GM19468 (cell line): ENCODE data around the gene RPS6KA2.
"Not testable (repeated sequence)": the region's sequence is repeated elsewhere in the genome, so short reads cannot be mapped to it uniquely, and the experiment has no call there.

Experiments
- ATAC-seq: cut with Tn5 transposase; IDR thresholded peaks from one replicate; pipeline ENCODE4 v1.9.1; 2021; ENCODE audit warnings: mild to moderate bottlenecking, moderate library complexity, moderate number of reproducible peaks; ENCODE audit not compliant: unreplicated experiment; ENCODE audit errors: extremely low read depth

Gene RPS6KA2

GRCh38 chr6:166636191-166636933, 9.3 kb upstream of the RPS6KA2 start:
- no peak for ATAC-seq

- ATAC-seq = no peak
Observed at GRCh38 chr6:166635013-166635970, 8.2 kb upstream of the RPS6KA2 start.

- ATAC-seq = not testable (repeated sequence)
Observed at GRCh38 chr6:166634581-166634980, 7.5 kb upstream of the RPS6KA2 start.

- ATAC-seq = no peak
Observed at GRCh38 chr6:166633732-166634535, 6.9 kb upstream of the RPS6KA2 start.

- no peak for ATAC-seq
Observed at GRCh38 chr6:166632731-166633130, 5.7 kb upstream of the RPS6KA2 start.

- no peak for ATAC-seq
Observed at GRCh38 chr6:166630462-166630861, 3.4 kb upstream of the RPS6KA2 start.

GRCh38 chr6:166629628-166630027, 2.6 kb upstream of the RPS6KA2 start:
- ATAC-seq = no peak

- peak; percentile 7 for ATAC-seq
Observed at GRCh38 chr6:166627875-166628801, 1.1 kb upstream of the RPS6KA2 start.

GRCh38 chr6:166626177-166627032, 646 bp downstream of the RPS6KA2 start:
- peak; percentile 1 for ATAC-seq

GRCh38 chr6:166625356-166625755, 1.7 kb downstream of the RPS6KA2 start:
- no peak for ATAC-seq

- ATAC-seq = no peak
Observed at GRCh38 chr6:166624275-166624674, 2.8 kb downstream of the RPS6KA2 start.

- no peak for ATAC-seq
Observed at GRCh38 chr6:166623318-166623717, 3.7 kb downstream of the RPS6KA2 start.

- no peak for ATAC-seq
Observed at GRCh38 chr6:166621114-166621540, 5.9 kb downstream of the RPS6KA2 start.

- ATAC-seq = no peak
Observed at GRCh38 chr6:166620478-166621113, 6.5 kb downstream of the RPS6KA2 start.

- ATAC-seq = no peak
Observed at GRCh38 chr6:166619912-166620311, 7.1 kb downstream of the RPS6KA2 start.

GRCh38 chr6:166618866-166619761, 7.9 kb downstream of the RPS6KA2 start:
- no peak for ATAC-seq

- ATAC-seq = no peak
Observed at GRCh38 chr6:166618251-166618650, 8.8 kb downstream of the RPS6KA2 start.
